Measurements from ENCODE around the gene NECAB3.
"Not testable (repeated sequence)": the region's sequence is repeated elsewhere in the genome, so short reads cannot be mapped to it uniquely, and the experiment has no call there.

NECAB3 gene

GRCh38 chr20:33656010-33656782, 18.0 kb downstream of the NECAB3 start:
- intact Hi-C loops (cut with DNase I), result no loop called here
- DNase-seq, result peak in 2 of 10 donors; percentile 72 to 77

GRCh38 chr20:33655164-33655563, 19.1 kb downstream of the NECAB3 start:
- intact Hi-C loops (cut with DNase I), result no loop called here
- DNase-seq, result no peak

GRCh38 chr20:33654680-33655161, 19.5 kb downstream of the NECAB3 start:
- DNase-seq, result peak in 1 of 10 donors; percentile 81

GRCh38 chr20:33653900-33654596, 20.2 kb downstream of the NECAB3 start:
- intact Hi-C loops (cut with DNase I), result no loop called here
- DNase-seq, result peak in 2 of 10 donors; percentile 82

More at GRCh38 chr20:33654680-33655161, 19.5 kb downstream of the NECAB3 start:
- intact Hi-C loops (cut with DNase I), result no loop called here

- DNase-seq, result peak; percentile 54 to 95 (median 74)
- intact Hi-C loops (cut with DNase I), result no loop called here
Observed at GRCh38 chr20:33653218-33653899, 20.9 kb downstream of the NECAB3 start.

- intact Hi-C loops (cut with DNase I), result no loop called here
Observed at GRCh38 chr20:33651562-33652048, 22.6 kb downstream of the NECAB3 start.

GRCh38 chr20:33650753-33651561, 23.3 kb downstream of the NECAB3 start:
- no peak for DNase-seq
- intact Hi-C loops (cut with DNase I), result no loop called here

More at GRCh38 chr20:33651562-33652048, 22.6 kb downstream of the NECAB3 start:
- DNase-seq, result no peak

- DNase-seq, result no peak
- intact Hi-C loops (cut with DNase I), result no loop called here
Observed at GRCh38 chr20:33650111-33650752, 24.0 kb downstream of the NECAB3 start.

- peak in 6 of 10 donors; percentile 62 to 94 (median 81) for DNase-seq
Observed at GRCh38 chr20:33649201-33649681, 25.0 kb downstream of the NECAB3 start.

GRCh38 chr20:33648396-33649004, 25.7 kb downstream of the NECAB3 start:
- DNase-seq, result no peak
- intact Hi-C loops (cut with DNase I), result no loop called here

More at GRCh38 chr20:33649201-33649681, 25.0 kb downstream of the NECAB3 start:
- intact Hi-C loops (cut with DNase I), result no loop called here

- no peak for DNase-seq
- intact Hi-C loops (cut with DNase I), result no loop called here
Observed at GRCh38 chr20:33647603-33648395, 26.4 kb downstream of the NECAB3 start.

- intact Hi-C loops (cut with DNase I); DNase-seq: not testable (repeated sequence)
Observed at GRCh38 chr20:33646959-33647602, 27.1 kb downstream of the NECAB3 start.

GRCh38 chr20:33646191-33646590, 28.0 kb downstream of the NECAB3 start:
- intact Hi-C loops (cut with DNase I), result no loop called here
- DNase-seq, result no peak

- no peak for DNase-seq
- intact Hi-C loops (cut with DNase I), result no loop called here
Observed at GRCh38 chr20:33645396-33645795, 28.8 kb downstream of the NECAB3 start.

GRCh38 chr20:33645072-33645358, 29.2 kb downstream of the NECAB3 start:
- intact Hi-C loops (cut with DNase I), result no loop called here

GRCh38 chr20:33644313-33645071, 29.7 kb downstream of the NECAB3 start:
- intact Hi-C loops (cut with DNase I), result no loop called here
- DNase-seq, result peak in 1 of 10 donors; percentile 78

More at GRCh38 chr20:33645072-33645358, 29.2 kb downstream of the NECAB3 start:
- no peak for DNase-seq

- intact Hi-C loops (cut with DNase I), result no loop called here
Observed at GRCh38 chr20:33640287-33640686, 33.9 kb downstream of the NECAB3 start.

More at GRCh38 chr20:33640287-33640686, 33.9 kb downstream of the NECAB3 start:
- DNase-seq, result no peak
